ENCODE results near the gene CHCHD3. TPM values are rescaled to one million over a fixed set of nuclear protein-coding genes. Genes with fewer than 3 reads are reported as not detected.

CHCHD3 gene
- total RNA-seq, 4 donors from 2014 or later: 40.6 to 66.6 (median 48.1) TPM

DNA sequence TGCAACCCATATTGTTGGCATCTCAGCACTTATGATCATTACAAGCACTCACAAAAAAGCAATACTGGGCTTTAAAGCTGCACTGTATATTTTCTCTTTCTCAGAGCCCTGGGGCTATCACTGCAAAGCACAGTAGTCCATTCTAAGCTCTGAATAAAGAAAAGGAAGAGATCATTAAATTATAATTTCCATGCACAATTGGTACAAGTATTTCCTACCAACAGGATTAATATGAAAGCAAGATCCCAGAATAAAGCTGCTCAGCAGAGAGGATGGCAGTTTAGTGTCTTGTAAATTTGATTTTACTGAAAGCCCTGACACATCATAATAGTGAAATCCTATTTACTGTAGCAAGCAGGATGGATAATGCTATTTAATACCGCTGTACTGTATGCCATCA, 205.3 kb downstream of the CHCHD3 start:
- no peaks in the 10 kb centered on the region for H3K27me3 ChIP-seq
- peaks cover 0 to 7% (median 0%) of the 10 kb centered on the region in 4 donors for H3K4me1 ChIP-seq
- WGBS, 2 donors: 67 to 74% methylated on average over 1 of the region's 1 CpG
- no peak overlapping the region for H3K4me3 ChIP-seq
- H3K36me3 ChIP-seq: no peaks in the 10 kb centered on the region
- no peak overlapping the region for H3K27ac ChIP-seq
- DNase-seq (ENCODE audit: low spot score in 2 of 2): no peak
- no peak for TF ChIP-seq CTCF (IDR thresholded peaks at IDR 0.05)
- no peak for TF ChIP-seq EP300 (IDR thresholded peaks at IDR 0.05)
- no peaks in the 10 kb centered on the region for H3K9me3 ChIP-seq

DNA sequence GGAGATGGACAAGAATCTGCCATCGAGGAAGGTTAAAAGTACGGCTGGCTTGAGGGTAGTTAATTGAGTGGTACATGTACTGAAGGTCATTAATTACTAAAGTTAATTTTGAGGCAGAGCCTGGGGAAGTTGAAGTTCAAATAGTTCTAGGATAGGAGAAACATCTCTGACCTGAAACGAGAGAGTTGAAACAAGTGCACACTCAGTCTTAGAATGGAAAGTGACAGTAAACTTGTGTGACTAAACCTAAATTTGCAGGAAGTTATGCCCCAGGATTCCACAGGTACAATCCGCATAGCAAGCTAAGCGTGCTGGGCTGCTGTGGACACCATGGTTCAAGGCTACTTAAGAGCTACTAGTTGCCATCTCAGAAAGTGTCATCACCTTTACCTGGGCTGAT, 209.9 kb downstream of the CHCHD3 start:
- Histone ChIP-seq H3K27me3 (no peaks in the 10 kb centered on the region), H3K36me3 (no peaks in the 10 kb centered on the region), H3K27ac (no peak overlapping the region), H3K4me3 (no peak overlapping the region), H3K4me1 (peaks cover 0 to 6% (median 0%) of the 10 kb centered on the region in 4 donors), H3K9me3 (no peaks in the 10 kb centered on the region)
- WGBS, 2 donors: 82 to 83% methylated on average over 5 of the region's 5 CpGs
- TF ChIP-seq EP300 (IDR thresholded peaks at IDR 0.05) (no peak), POLR2A (IDR thresholded peaks at IDR 0.05) (no peak), CTCF (IDR thresholded peaks at IDR 0.05) (no peak)
- DNase-seq (ENCODE audit: low spot score in 2 of 2): no peak

GRCh38 chr7:132871419-132871818, 210.5 kb downstream of the CHCHD3 start:
- peaks cover 0 to 6% (median 0%) of the 10 kb centered on the region in 4 donors for H3K4me1 ChIP-seq
- no peak overlapping the region for H3K4me3 ChIP-seq
- H3K27me3 ChIP-seq: no peaks in the 10 kb centered on the region
- no peaks in the 10 kb centered on the region for H3K9me3 ChIP-seq
- no peak for TF ChIP-seq CTCF (IDR thresholded peaks at IDR 0.05)
- no peak for TF ChIP-seq EP300 (IDR thresholded peaks at IDR 0.05)
- H3K27ac ChIP-seq: no peak overlapping the region
- DNase-seq (ENCODE audit: low spot score in 2 of 2): no peak
- WGBS, 2 donors: 81% methylated on average over 6 of the region's 6 CpGs
- H3K36me3 ChIP-seq: no peaks in the 10 kb centered on the region

DNA sequence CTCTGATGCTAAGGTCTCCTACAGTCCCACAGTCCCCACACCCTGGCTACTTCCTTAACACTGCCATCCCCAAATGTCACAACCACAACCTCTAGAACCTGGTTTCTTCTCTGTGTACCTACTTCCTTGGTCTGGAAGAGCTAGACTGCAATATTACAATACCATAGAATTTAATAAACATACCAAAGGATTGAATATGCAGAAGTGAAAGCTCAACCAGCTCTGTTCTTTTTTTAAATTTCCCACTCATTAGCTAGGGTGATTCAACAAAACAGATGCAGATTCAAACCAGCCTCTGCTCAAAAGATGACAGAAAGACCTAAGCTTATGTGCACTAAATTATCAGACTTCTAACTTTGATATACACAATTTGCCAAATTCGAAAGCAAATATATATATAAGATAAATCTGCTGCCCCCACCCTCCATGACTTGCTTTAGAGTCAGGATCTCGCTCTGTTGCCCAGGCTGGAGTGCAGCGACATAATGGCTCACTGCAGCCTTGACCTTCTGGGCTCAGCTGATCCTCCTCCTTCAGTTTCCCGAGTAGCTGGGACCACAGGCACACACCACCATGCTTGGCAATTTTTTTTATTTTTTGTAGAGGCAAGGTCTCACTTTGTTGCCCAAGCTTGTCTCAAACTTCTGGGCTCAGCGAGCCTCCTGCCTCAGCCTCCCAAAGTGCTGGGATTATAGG, 212.6 kb downstream of the CHCHD3 start:
- Histone ChIP-seq H3K9me3 (no peaks in the 10 kb centered on the region), H3K36me3 (no peaks in the 10 kb centered on the region), H3K4me1 (peaks cover 0 to 6% (median 0%) of the 10 kb centered on the region in 4 donors), H3K27me3 (no peaks in the 10 kb centered on the region), H3K4me3 (no peak overlapping the region), H3K27ac (no peak overlapping the region)
- DNase-seq (ENCODE audit: low spot score in 2 of 2): no peak
- 88 to 95% methylated on average over 5 of the region's 5 CpGs for WGBS, 2 donors
- TF ChIP-seq POLR2A (IDR thresholded peaks at IDR 0.05) (no peak), CTCF (IDR thresholded peaks at IDR 0.05) (no peak), EP300 (IDR thresholded peaks at IDR 0.05) (no peak)

GRCh38 chr7:132866551-132866950, 215.3 kb downstream of the CHCHD3 start:
- H3K27me3 ChIP-seq: no peaks in the 10 kb centered on the region
- peaks cover 0 to 6% (median 0%) of the 10 kb centered on the region in 4 donors for H3K4me1 ChIP-seq
- whole genome bisulfite sequencing, 2 donors: 90 to 97% methylated on average over 1 of the region's 1 CpG
- peaks cover 0 to 6% (median 0%) of the 10 kb centered on the region in 3 donors for H3K36me3 ChIP-seq
- no peak overlapping the region for H3K27ac ChIP-seq
- H3K9me3 ChIP-seq: peaks cover 0 to 5% (median 0%) of the 10 kb centered on the region in 4 donors
- DNase-seq (ENCODE audit: low spot score in 2 of 2): no peak
- no peak for TF ChIP-seq POLR2A (IDR thresholded peaks at IDR 0.05)
- no peak for TF ChIP-seq EP300 (IDR thresholded peaks at IDR 0.05)
- no peak for TF ChIP-seq CTCF (IDR thresholded peaks at IDR 0.05)
- H3K4me3 ChIP-seq: no peak overlapping the region

Measured in tibial nerve (tissue), 4 donors.